Measurements from ENCODE around the gene PCDH12.

Gene PCDH12

GRCh38 chr5:141958546-141959172, 657 bp upstream of the PCDH12 start:
- peak overlapping the region; percentile 83 for H3K27ac Mint-ChIP-seq
- H3K9me3 Mint-ChIP-seq, result no peaks in the 10 kb centered on the region
- H3K4me3 Mint-ChIP-seq, result peak overlapping the region; percentile 70
- H3K27me3 Mint-ChIP-seq (ENCODE audit: low read depth), result no peaks in the 10 kb centered on the region
- no peaks in the 10 kb centered on the region for H3K36me3 Mint-ChIP-seq (ENCODE audit: low read depth)
- peaks cover 41% of the 10 kb centered on the region for H3K4me1 Mint-ChIP-seq (ENCODE audit: low read depth)
- DNase-seq (ENCODE audit: low spot score), result peak; percentile 38

- Mint-ChIP-seq H3K27me3 (ENCODE audit: low read depth) (no peaks in the 10 kb centered on the region), H3K4me3 (peak overlapping the region; percentile 70), H3K4me1 (ENCODE audit: low read depth) (peaks cover 41% of the 10 kb centered on the region), H3K36me3 (ENCODE audit: low read depth) (no peaks in the 10 kb centered on the region), H3K9me3 (no peaks in the 10 kb centered on the region), H3K27ac (peak overlapping the region; percentile 83)
- no peak for DNase-seq (ENCODE audit: low spot score)
Observed at GRCh38 chr5:141957367-141957996, 520 bp downstream of the PCDH12 start.

GRCh38 chr5:141954194-141954593, 3.8 kb downstream of the PCDH12 start:
- no peak overlapping the region for H3K4me3 Mint-ChIP-seq
- DNase-seq (ENCODE audit: low spot score), result no peak
- H3K27ac Mint-ChIP-seq, result no peak overlapping the region
- H3K9me3 Mint-ChIP-seq, result no peaks in the 10 kb centered on the region
- peaks cover 30% of the 10 kb centered on the region for H3K4me1 Mint-ChIP-seq (ENCODE audit: low read depth)
- no peaks in the 10 kb centered on the region for H3K36me3 Mint-ChIP-seq (ENCODE audit: low read depth)
- H3K27me3 Mint-ChIP-seq (ENCODE audit: low read depth), result no peaks in the 10 kb centered on the region

DNA sequence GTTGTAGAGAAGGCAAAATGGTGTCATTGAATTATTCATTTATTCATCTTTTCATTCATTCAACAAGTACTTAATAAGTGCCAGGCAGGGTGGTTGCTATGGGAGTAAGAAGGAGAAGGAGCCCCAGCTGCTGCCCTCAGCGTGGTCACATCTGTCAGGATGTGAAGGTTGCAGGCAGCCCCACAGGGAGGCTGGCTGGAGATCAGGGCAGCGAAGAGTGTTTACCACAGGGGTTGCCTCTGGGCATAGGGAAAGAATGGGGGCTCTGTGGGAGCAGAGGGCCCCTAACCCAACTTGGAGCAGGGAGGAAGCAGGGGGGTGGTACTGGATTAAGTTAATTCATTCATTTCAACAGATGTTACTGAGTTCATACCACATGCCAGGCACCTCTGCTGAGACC, 6.0 kb downstream of the PCDH12 start:
- Mint-ChIP-seq H3K27me3 (ENCODE audit: low read depth) (no peaks in the 10 kb centered on the region), H3K4me3 (peak overlapping the region; percentile 45), H3K27ac (no peak overlapping the region), H3K9me3 (no peaks in the 10 kb centered on the region), H3K4me1 (ENCODE audit: low read depth) (peaks cover 13% of the 10 kb centered on the region), H3K36me3 (ENCODE audit: low read depth) (no peaks in the 10 kb centered on the region)
- no peak for DNase-seq (ENCODE audit: low spot score)

- Mint-ChIP-seq H3K27ac (peak overlapping the region; percentile 26), H3K4me3 (peak overlapping the region; percentile 45), H3K4me1 (ENCODE audit: low read depth) (peaks cover 13% of the 10 kb centered on the region), H3K27me3 (ENCODE audit: low read depth) (no peaks in the 10 kb centered on the region), H3K36me3 (ENCODE audit: low read depth) (no peaks in the 10 kb centered on the region), H3K9me3 (no peaks in the 10 kb centered on the region)
- no peak for DNase-seq (ENCODE audit: low spot score)
Observed at GRCh38 chr5:141951332-141951781, 6.6 kb downstream of the PCDH12 start.

DNA sequence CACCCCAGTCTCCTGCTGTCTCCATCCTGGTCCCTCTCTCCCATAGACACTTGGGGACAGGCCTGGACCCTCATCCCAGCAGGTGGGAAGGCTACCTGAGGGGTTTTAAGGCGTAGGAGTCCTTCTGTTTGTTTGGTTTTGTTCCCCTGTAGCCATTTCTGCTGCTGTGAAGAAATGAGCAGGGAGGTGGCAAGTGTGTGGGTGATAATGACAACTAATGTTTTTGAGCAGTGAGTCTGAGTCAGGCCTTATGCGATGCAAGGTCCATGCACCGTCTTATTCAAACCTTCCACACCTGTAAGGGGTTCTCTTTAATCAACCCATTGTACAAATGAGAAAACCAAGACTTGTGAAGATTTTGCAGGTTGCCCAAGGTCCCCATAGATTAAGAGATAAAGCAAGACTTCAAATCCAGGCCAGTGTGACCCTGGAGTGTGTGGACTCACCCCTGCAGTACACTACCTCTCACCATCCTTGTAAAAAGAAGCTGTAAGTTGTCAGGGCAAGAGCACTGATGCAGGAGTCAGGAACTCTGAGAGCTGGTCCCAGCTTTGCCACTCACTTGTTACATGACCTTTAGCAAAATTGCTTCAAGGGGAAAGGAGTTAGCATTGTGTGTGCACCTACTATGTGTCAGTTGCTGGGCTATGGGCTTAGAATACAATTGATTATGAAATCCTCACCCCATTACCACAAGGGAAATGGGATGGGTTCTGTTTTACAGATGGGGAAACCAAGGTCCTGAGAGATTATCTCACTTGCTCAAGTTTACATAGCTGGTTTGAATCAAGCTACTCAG, 7.6 kb downstream of the PCDH12 start:
- Mint-ChIP-seq H3K27me3 (ENCODE audit: low read depth) (no peaks in the 10 kb centered on the region), H3K27ac (no peak overlapping the region), H3K9me3 (no peaks in the 10 kb centered on the region), H3K4me3 (no peak overlapping the region), H3K36me3 (ENCODE audit: low read depth) (no peaks in the 10 kb centered on the region), H3K4me1 (ENCODE audit: low read depth) (peaks cover 13% of the 10 kb centered on the region)
- DNase-seq (ENCODE audit: low spot score), result no peak

GRCh38 chr5:141949511-141949910, 8.5 kb downstream of the PCDH12 start:
- Mint-ChIP-seq H3K4me3 (no peak overlapping the region), H3K27ac (no peak overlapping the region), H3K9me3 (no peaks in the 10 kb centered on the region), H3K27me3 (ENCODE audit: low read depth) (no peaks in the 10 kb centered on the region), H3K4me1 (ENCODE audit: low read depth) (peaks cover 13% of the 10 kb centered on the region), H3K36me3 (ENCODE audit: low read depth) (no peaks in the 10 kb centered on the region)
- no peak for DNase-seq (ENCODE audit: low spot score)

DNA sequence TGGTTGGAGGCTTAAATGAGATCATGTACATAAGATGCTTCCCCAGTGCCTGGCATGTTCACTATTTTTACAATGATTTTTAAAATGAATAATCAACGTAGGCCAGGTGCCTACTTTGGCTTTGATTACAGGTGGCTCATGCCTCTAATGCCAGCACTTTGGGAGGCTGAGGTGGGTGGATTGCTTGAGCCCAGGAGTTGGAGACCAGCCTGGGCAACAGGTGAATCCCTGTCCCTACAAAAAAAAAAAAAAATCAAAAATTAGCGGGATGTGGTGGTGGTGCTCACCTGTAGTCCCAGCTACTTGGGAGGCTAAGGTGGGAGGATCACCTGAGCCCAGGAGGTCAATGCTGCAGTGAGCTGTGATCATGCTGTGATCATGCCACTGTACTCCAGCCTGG, 9.2 kb downstream of the PCDH12 start:
- Mint-ChIP-seq H3K27ac (no peak overlapping the region), H3K9me3 (no peaks in the 10 kb centered on the region)

GRCh38 chr5:141947316-141947715, 10.7 kb downstream of the PCDH12 start:
- H3K27me3 Mint-ChIP-seq (ENCODE audit: low read depth), result no peaks in the 10 kb centered on the region

More for the DNA sequence above, 9.2 kb downstream of the PCDH12 start:
- no peaks in the 10 kb centered on the region for H3K36me3 Mint-ChIP-seq (ENCODE audit: low read depth)
- DNase-seq (ENCODE audit: low spot score), result no peak
- H3K27me3 Mint-ChIP-seq (ENCODE audit: low read depth), result no peaks in the 10 kb centered on the region
- peaks cover 9% of the 10 kb centered on the region for H3K4me1 Mint-ChIP-seq (ENCODE audit: low read depth)
- no peak overlapping the region for H3K4me3 Mint-ChIP-seq

GRCh38 chr5:141945511-141946051, 12.4 kb downstream of the PCDH12 start:
- Mint-ChIP-seq H3K27ac (no peak overlapping the region), H3K36me3 (ENCODE audit: low read depth) (peaks cover 3% of the 10 kb centered on the region), H3K27me3 (ENCODE audit: low read depth) (no peaks in the 10 kb centered on the region), H3K4me3 (no peak overlapping the region), H3K4me1 (ENCODE audit: low read depth) (peaks cover 6% of the 10 kb centered on the region), H3K9me3 (no peaks in the 10 kb centered on the region)
- DNase-seq (ENCODE audit: low spot score), result no peak

More at GRCh38 chr5:141947316-141947715, 10.7 kb downstream of the PCDH12 start:
- H3K4me3 Mint-ChIP-seq, result no peak overlapping the region
- H3K36me3 Mint-ChIP-seq (ENCODE audit: low read depth), result no peaks in the 10 kb centered on the region
- no peak for DNase-seq (ENCODE audit: low spot score)
- H3K27ac Mint-ChIP-seq, result no peak overlapping the region
- H3K9me3 Mint-ChIP-seq, result no peaks in the 10 kb centered on the region
- peaks cover 9% of the 10 kb centered on the region for H3K4me1 Mint-ChIP-seq (ENCODE audit: low read depth)

GRCh38 chr5:141944076-141944475, 13.9 kb downstream of the PCDH12 start:
- Mint-ChIP-seq H3K27me3 (ENCODE audit: low read depth) (no peaks in the 10 kb centered on the region), H3K4me1 (ENCODE audit: low read depth) (peaks cover 7% of the 10 kb centered on the region), H3K9me3 (no peaks in the 10 kb centered on the region), H3K36me3 (ENCODE audit: low read depth) (peaks cover 9% of the 10 kb centered on the region), H3K27ac (no peak overlapping the region), H3K4me3 (no peak overlapping the region)
- DNase-seq (ENCODE audit: low spot score), result no peak

DNA sequence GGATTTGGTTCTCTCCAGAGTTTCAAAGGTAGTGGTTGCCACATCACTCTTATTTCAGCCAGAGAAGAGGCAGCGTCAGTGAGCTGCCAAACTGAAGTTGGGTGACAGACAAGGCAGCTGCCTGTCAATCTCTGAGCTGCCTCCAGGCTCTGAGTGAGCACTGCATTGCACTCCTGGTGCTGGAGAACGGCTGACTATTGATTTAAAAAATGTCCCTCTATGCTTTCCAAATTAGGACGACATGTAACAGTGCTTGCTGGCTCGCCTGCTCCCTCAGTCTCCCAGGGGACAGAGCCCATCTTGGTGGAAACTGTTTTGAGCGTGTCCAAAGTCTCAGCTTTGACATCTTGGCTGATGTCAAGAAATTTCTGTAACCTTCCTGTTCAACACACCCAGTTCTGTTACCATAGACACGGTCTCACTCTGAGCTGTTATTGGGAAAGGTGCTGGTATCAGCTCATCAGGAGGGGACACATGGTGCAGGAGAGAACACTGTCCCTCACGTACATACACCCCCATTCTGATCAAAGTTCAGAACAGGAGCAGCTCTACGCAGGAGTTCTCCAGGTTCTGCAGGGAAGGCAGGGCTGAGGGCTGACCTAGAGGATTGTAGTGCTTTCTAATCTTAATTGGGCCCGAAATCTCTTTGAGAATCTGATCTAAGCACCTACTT, 15.7 kb downstream of the PCDH12 start:
- Mint-ChIP-seq H3K4me1 (ENCODE audit: low read depth) (peaks cover 7% of the 10 kb centered on the region), H3K9me3 (no peaks in the 10 kb centered on the region), H3K27me3 (ENCODE audit: low read depth) (no peaks in the 10 kb centered on the region), H3K27ac (no peak overlapping the region), H3K36me3 (ENCODE audit: low read depth) (peaks cover 15% of the 10 kb centered on the region), H3K4me3 (no peak overlapping the region)
- no peak for DNase-seq (ENCODE audit: low spot score)

DNA sequence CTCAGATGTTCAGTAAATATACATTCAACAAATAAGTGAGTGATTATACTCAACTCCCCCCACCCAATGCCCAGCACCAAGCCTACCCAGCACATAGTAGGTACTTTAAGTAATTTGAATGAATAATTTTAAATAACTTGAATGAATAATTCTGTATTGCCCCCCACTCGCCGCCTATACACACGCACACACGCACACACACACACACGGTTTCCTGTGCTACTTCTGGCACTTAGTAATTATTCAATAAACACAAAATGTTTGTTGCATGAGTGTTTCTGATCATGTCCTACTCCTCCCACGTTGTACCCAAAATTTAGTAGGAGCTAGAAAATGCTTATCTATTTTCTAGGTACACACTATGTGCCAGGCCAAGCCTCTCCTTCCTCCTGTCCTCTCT, 16.2 kb downstream of the PCDH12 start:
- Mint-ChIP-seq H3K27me3 (ENCODE audit: low read depth) (no peaks in the 10 kb centered on the region), H3K36me3 (ENCODE audit: low read depth) (peaks cover 15% of the 10 kb centered on the region), H3K4me3 (no peak overlapping the region), H3K27ac (no peak overlapping the region), H3K4me1 (ENCODE audit: low read depth) (peaks cover 7% of the 10 kb centered on the region), H3K9me3 (no peaks in the 10 kb centered on the region)
- DNase-seq (ENCODE audit: low spot score), result no peak

All from T-helper 2 cell treated with Interferon-gamma antibody and Interleukin-4, amounts not matched to agents 5 μg/mL and 100 μg/mL, for 36 hours (primary cell).